ENCODE results near the gene DNM3. TPM values are rescaled to one million over a fixed set of nuclear protein-coding genes. Genes with fewer than 3 reads are reported as not detected.

Gene DNM3
- total and polyA plus RNA-seq, 2 donors (not counting 1 experiment from before 2014, with no cell fraction given) = 1.0 to 1.3 TPM

GRCh38 chr1:172406968-172407367 lies 565.7 kb downstream of the DNM3 start:
- H3K4me2 ChIP-seq (replicated peaks; ENCODE audit: low read depth, low read length, poor library complexity, severe bottlenecking) = no peak overlapping the region
- H3K4me3 Mint-ChIP-seq = no peak overlapping the region
- H3K36me3 ChIP-seq (replicated peaks in 1 of 2; ENCODE audit: control extremely low read depth in 1 of 2, control insufficient read depth in 1 of 2, extremely low read depth in 1 of 2, insufficient read depth in 2 of 2, low read length in 1 of 2) = no peaks in the 10 kb centered on the region
- WGBS (ENCODE audit: insufficient coverage) = no CpG with 5 or more reads among the region's 1 CpG
- no peaks in the 10 kb centered on the region for H4K20me1 ChIP-seq (ENCODE audit: control insufficient read depth, insufficient read depth, low read length, poor library complexity, severe bottlenecking)
- no peaks in the 10 kb centered on the region for H3K9me3 ChIP-seq (ENCODE audit: control extremely low read depth in 1 of 3, control insufficient read depth in 2 of 3, insufficient read depth in 1 of 3, low read length in 2 of 3)
- DNase-seq (no peak), ATAC-seq (ENCODE audit: low read depth) (no peak)
- H3K27ac ChIP-seq (ENCODE audit: low read length in 2 of 2) = no peak overlapping the region
- ChIA-PET CTCF (no interaction called here), POLR2A (no interaction called here)
- no peaks in the 10 kb centered on the region for H3K27me3 ChIP-seq (replicated peaks in 1 of 4; ENCODE audit: control extremely low read depth in 1 of 4, control insufficient read depth in 3 of 4, insufficient read depth in 4 of 4, low read length in 3 of 4)
- no peaks in the 10 kb centered on the region for H3K79me2 ChIP-seq (ENCODE audit: control insufficient read depth, insufficient read depth, low read length)
- intact Hi-C loops (cut with micrococcal nuclease) = no loop called here
- H3K4me1 ChIP-seq (ENCODE audit: control insufficient read depth in 2 of 2, insufficient read depth in 2 of 2, low read length in 2 of 2) = no peaks in the 10 kb centered on the region
- no peak overlapping the region for H3K27ac Mint-ChIP-seq
- no peak for TF ChIP-seq EZH2 (IDR thresholded peaks at IDR 0.05; ENCODE audit: borderline replicate concordance, insufficient read depth, low read depth, low read length, poor library complexity, severe bottlenecking)
- TF ChIP-seq CTCF (IDR thresholded peaks at IDR 0.05) = no peak
- H3K4me3 ChIP-seq (ENCODE audit: control extremely low read depth in 1 of 5, extremely low read depth in 1 of 5, insufficient read depth in 1 of 5, low read depth in 2 of 5, low read length in 4 of 5) = no peak overlapping the region
- no peaks in the 10 kb centered on the region for H3K4me1 Mint-ChIP-seq
- H3K9ac ChIP-seq (ENCODE audit: low read length) = no peak overlapping the region
- no peaks in the 10 kb centered on the region for H3K27me3 Mint-ChIP-seq
- H2AFZ ChIP-seq (ENCODE audit: insufficient read depth, low read depth, low read length, poor library complexity, severe bottlenecking) = no peak overlapping the region
- no peaks in the 10 kb centered on the region for H3K9me3 Mint-ChIP-seq (ENCODE audit: insufficient read depth)

- Histone ChIP-seq H3K9me3 (ENCODE audit: control extremely low read depth in 1 of 3, control insufficient read depth in 2 of 3, insufficient read depth in 1 of 3, low read length in 2 of 3) (no peaks in the 10 kb centered on the region), H3K4me2 (replicated peaks; ENCODE audit: low read depth, low read length, poor library complexity, severe bottlenecking) (no peak overlapping the region), H3K27me3 (replicated peaks in 1 of 4; ENCODE audit: control extremely low read depth in 1 of 4, control insufficient read depth in 3 of 4, insufficient read depth in 4 of 4, low read length in 3 of 4) (no peaks in the 10 kb centered on the region), H3K4me3 (ENCODE audit: control extremely low read depth in 1 of 5, extremely low read depth in 1 of 5, insufficient read depth in 1 of 5, low read depth in 2 of 5, low read length in 4 of 5) (no peak overlapping the region), H4K20me1 (ENCODE audit: control insufficient read depth, insufficient read depth, low read length, poor library complexity, severe bottlenecking) (no peaks in the 10 kb centered on the region), H2AFZ (ENCODE audit: insufficient read depth, low read depth, low read length, poor library complexity, severe bottlenecking) (no peak overlapping the region), H3K4me1 (ENCODE audit: control insufficient read depth in 2 of 2, insufficient read depth in 2 of 2, low read length in 2 of 2) (no peaks in the 10 kb centered on the region), H3K36me3 (replicated peaks in 1 of 2; ENCODE audit: control extremely low read depth in 1 of 2, control insufficient read depth in 1 of 2, extremely low read depth in 1 of 2, insufficient read depth in 2 of 2, low read length in 1 of 2) (no peaks in the 10 kb centered on the region), H3K79me2 (ENCODE audit: control insufficient read depth, insufficient read depth, low read length) (no peaks in the 10 kb centered on the region), H3K9ac (ENCODE audit: low read length) (no peak overlapping the region), H3K27ac (ENCODE audit: low read length in 2 of 2) (no peak overlapping the region)
- no peaks in the 10 kb centered on the region for H3K4me1 Mint-ChIP-seq
- no peaks in the 10 kb centered on the region for H3K9me3 Mint-ChIP-seq (ENCODE audit: insufficient read depth)
- DNase-seq (no peak), ATAC-seq (ENCODE audit: low read depth) (no peak)
- no peaks in the 10 kb centered on the region for H3K27me3 Mint-ChIP-seq
- no peak for TF ChIP-seq CTCF (IDR thresholded peaks at IDR 0.05)
- no peak for TF ChIP-seq EZH2 (IDR thresholded peaks at IDR 0.05; ENCODE audit: borderline replicate concordance, insufficient read depth, low read depth, low read length, poor library complexity, severe bottlenecking)
- intact Hi-C loops (cut with micrococcal nuclease) = no loop called here
- no peak overlapping the region for H3K27ac Mint-ChIP-seq
- no peak overlapping the region for H3K4me3 Mint-ChIP-seq
- WGBS (ENCODE audit: insufficient coverage) = no CpG with 5 or more reads among the region's 1 CpG
- ChIA-PET POLR2A (no interaction called here), CTCF (interaction anchor here (0.9 to 1.2 kb wide), 3 partner anchors 9 to 318 kb away, joined by 3 to 4 read pairs (median 4); no protein-coding TSS in a partner anchor)
Observed at GRCh38 chr1:172408958-172409357, 567.7 kb downstream of the DNM3 start.
